Measurements from ENCODE around the gene SPA17. TPM values are rescaled to one million over a fixed set of nuclear protein-coding genes. Genes with fewer than 3 reads are reported as not detected.
A peak's percentile ranks its signal among the peaks of the same experiment; 100 is the strongest.

Gene SPA17
- total RNA-seq, 4 donors from 2014 or later = 0.38 to 2.0 (median 0.44) TPM; not detected in 1

DNA sequence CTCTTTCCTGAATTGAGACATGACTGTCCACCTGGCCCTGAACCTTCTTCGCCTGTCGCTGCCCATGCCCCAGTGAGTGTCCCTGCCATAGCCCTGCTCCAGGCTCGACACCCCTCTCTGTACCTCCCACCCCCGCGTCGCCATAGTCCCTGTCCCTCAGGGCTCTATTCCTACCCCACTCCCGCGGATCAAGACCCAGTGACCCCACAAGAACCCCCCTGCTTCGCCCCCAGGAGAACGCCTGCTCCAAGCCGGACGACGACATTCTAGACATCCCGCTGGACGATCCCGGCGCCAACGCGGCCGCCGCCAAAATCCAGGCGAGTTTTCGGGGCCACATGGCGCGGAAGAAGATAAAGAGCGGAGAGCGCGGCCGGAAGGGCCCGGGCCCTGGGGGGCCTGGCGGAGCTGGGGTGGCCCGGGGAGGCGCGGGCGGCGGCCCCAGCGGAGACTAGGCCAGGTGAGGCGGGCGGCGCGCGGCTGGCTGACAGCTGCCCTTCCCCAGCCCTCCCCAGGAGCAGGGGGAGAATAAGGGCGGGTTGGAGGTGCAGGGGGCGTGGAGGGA, 71.6 kb downstream of the SPA17 start:
- Histone ChIP-seq H3K36me3 (no peaks in the 10 kb centered on the region), H3K9me3 (no peaks in the 10 kb centered on the region), H3K4me3 (peak overlapping the region in 1 of 4 donors; percentile 73), H3K4me1 (peaks cover 0 to 15% of the 10 kb centered on the region in 2 donors), H3K27me3 (peaks cover 32 to 72% (median 65%) of the 10 kb centered on the region in 3 donors), H3K27ac (no peak overlapping the region)
- DNase-seq = no peak
- TF ChIP-seq, protein P1, sequence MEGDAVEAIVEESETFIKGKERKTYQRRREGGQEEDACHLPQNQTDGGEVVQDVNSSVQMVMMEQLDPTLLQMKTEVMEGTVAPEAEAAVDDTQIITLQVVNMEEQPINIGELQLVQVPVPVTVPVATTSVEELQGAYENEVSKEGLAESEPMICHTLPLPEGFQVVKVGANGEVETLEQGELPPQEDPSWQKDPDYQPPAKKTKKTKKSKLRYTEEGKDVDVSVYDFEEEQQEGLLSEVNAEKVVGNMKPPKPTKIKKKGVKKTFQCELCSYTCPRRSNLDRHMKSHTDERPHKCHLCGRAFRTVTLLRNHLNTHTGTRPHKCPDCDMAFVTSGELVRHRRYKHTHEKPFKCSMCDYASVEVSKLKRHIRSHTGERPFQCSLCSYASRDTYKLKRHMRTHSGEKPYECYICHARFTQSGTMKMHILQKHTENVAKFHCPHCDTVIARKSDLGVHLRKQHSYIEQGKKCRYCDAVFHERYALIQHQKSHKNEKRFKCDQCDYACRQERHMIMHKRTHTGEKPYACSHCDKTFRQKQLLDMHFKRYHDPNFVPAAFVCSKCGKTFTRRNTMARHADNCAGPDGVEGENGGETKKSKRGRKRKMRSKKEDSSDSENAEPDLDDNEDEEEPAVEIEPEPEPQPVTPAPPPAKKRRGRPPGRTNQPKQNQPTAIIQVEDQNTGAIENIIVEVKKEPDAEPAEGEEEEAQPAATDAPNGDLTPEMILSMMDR (IDR thresholded peaks at IDR 0.05 in 4 of 5, conservative IDR thresholded peaks at IDR 0.05 in 1 of 5) = no peak
- TF ChIP-seq POLR2A (IDR thresholded peaks at IDR 0.05) = no peak
- intact Hi-C loops (cut with DNase I; ENCODE audit: low total_unique reads) (loop anchor here (5.0 kb wide), 1 partner anchor 73 kb away; the partner anchor contains the start of genes SIAE and SPA17), in situ Hi-C loops (cut with MboI; ENCODE audit: low sequenced_read_pairs in 4 of 4) (no loop called here)
- no peak for ATAC-seq

DNA sequence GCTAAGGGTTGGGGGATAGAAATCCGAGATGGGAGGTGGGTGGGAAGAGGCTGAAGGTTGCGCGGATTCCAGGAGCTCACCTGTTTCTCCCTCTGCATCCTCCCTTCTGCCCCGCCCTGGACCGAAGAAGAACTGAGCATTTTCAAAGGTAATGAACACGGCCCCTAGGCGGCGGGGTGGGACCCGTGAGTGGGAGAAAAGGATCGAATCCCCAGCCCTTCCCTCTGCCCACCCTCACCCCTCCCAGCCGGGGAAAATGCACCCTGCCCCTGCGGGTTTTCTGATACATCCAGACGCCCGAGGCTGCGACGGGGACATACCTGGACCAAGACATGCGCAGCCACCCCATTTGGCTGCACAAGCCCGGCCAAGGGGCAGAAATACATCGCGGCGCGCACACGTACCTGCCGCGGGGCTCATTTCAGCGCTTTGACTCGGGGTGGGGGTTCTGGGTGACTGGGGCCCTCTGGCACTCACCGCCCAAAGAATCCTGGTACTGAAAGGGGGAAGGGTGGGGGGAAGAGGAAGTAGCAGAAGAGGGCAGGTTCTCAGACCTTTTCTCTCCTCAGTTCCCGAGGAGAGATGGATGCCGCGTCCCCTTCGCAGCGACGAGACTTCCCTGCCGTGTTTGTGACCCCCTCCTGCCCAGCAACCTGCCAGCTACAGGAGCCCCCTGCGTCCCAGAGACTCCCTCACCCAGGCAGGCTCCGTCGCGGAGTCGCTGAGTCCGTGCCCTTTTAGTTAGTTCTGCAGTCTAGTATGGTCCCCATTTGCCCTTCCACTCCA, 72.3 kb downstream of the SPA17 start:
- H3K4me3 ChIP-seq = peak overlapping the region; percentile 53 to 73 (median 65)
- in situ Hi-C loops (cut with MboI; ENCODE audit: low sequenced_read_pairs in 4 of 4) = no loop called here
- intact Hi-C loops (cut with DNase I; ENCODE audit: low total_unique reads) = loop anchor here (2.0 to 5.0 kb wide), 2 partner anchors 17 to 74 kb away; partner anchors contain the start of genes ESAM, SIAE and SPA17
- TF ChIP-seq, protein P1 (IDR thresholded peaks at IDR 0.05 in 4 of 5, conservative IDR thresholded peaks at IDR 0.05 in 1 of 5) = no peak
- no peak for TF ChIP-seq POLR2A (IDR thresholded peaks at IDR 0.05)
- peak overlapping the region; percentile 25 to 70 (median 64) for H3K27ac ChIP-seq
- peaks cover 34 to 72% (median 61%) of the 10 kb centered on the region in 3 donors for H3K27me3 ChIP-seq
- ATAC-seq = no peak
- H3K9me3 ChIP-seq = no peaks in the 10 kb centered on the region
- no peak for DNase-seq
- no peaks in the 10 kb centered on the region for H3K36me3 ChIP-seq
- H3K4me1 ChIP-seq = peaks cover 0 to 12% of the 10 kb centered on the region in 2 donors

DNA sequence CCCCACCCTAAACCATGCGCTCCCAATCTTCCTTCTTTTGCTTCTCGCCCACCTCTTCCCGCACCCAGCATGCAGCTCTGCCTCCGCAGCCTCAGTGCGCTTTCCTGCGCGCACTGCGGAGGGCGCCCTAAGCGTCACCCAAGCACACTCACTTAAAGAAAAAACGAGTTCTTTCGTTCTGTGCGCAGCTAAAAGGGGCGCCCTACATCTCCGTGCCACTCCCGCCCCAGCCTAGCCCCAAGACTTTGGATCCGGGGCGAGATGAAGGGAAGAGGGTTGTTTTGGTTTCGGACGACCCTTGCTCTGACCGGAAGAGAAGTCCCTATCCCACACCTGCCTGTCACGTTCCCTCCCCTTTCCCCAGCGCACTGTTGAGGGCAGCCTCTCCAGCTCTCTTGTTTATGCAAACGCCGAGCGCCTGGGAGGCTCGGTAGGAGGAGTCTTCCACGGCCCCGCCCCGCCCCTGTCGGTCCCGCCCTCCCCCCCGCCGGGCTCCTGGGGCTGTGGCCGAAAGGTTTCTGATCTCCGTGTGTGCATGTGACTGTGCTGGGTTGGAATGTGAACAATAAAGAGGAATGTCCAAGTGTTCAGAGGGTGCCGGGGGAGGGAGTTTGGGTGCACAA, 73.0 kb downstream of the SPA17 start:
- Histone ChIP-seq H3K4me1 (peaks cover 0 to 12% of the 10 kb centered on the region in 2 donors), H3K27me3 (peaks cover 34 to 72% (median 61%) of the 10 kb centered on the region in 3 donors), H3K9me3 (no peaks in the 10 kb centered on the region), H3K27ac (peak overlapping the region; percentile 25 to 70 (median 64)), H3K36me3 (no peaks in the 10 kb centered on the region), H3K4me3 (peak overlapping the region; percentile 53 to 73 (median 65))
- in situ Hi-C loops (cut with MboI; ENCODE audit: low sequenced_read_pairs in 4 of 4) = no loop called here
- TF ChIP-seq POLR2A (IDR thresholded peaks at IDR 0.05) = peak; percentile 26 to 61
- TF ChIP-seq, protein P1 (IDR thresholded peaks at IDR 0.05 in 4 of 5, conservative IDR thresholded peaks at IDR 0.05 in 1 of 5) = peak in 3 of 5 experiments; percentile 25 to 56 (median 30)
- intact Hi-C loops (cut with DNase I; ENCODE audit: low total_unique reads) = loop anchor here (2.0 to 5.0 kb wide), 2 partner anchors 16 to 74 kb away; partner anchors contain the start of genes ESAM, SIAE and SPA17
- DNase-seq (peak in 1 of 2 donors; percentile 58), ATAC-seq (peak; percentile 78 to 83)

Other genes starting within 250 kb of the SPA17 start
- not detected for gene OR8B4, start 249.0 kb upstream of the SPA17 start, total RNA-seq
- gene OR8B8, start 228.2 kb upstream of the SPA17 start, total RNA-seq = not detected
- gene OR8B12, start 130.2 kb upstream of the SPA17 start, total RNA-seq = not detected
- not detected for gene OR8A1, start 103.9 kb upstream of the SPA17 start, total RNA-seq
- gene PANX3, start 62.5 kb upstream of the SPA17 start, total RNA-seq = not detected
- gene TBRG1, start 51.0 kb upstream of the SPA17 start, total RNA-seq = 10 to 100 TPM; 20.8 to 42.3 (median 25.6) TPM
- 10 to 100 TPM in 2 of 4 donors, 1 to 10 TPM in 2; 8.2 to 12.7 (median 10.1) TPM for gene SIAE, start 165 bp upstream of the SPA17 start, total RNA-seq
- gene NRGN, start 66.0 kb downstream of the SPA17 start, total RNA-seq = under 1 TPM in 2 of 4 donors, not detected in 2; 0.51 to 0.52 TPM
- under 1 TPM in 2 of 4 donors, not detected in 2; 0.29 to 0.46 TPM for gene VSIG2, start 78.4 kb downstream of the SPA17 start, total RNA-seq
- 10 to 100 TPM; 20.0 to 30.1 (median 27.5) TPM for gene ESAM, start 88.4 kb downstream of the SPA17 start, total RNA-seq
- 1 to 10 TPM; 3.3 to 5.1 (median 3.8) TPM for gene MSANTD2, start 126.5 kb downstream of the SPA17 start, total RNA-seq
- gene ROBO3, start 191.5 kb downstream of the SPA17 start, total RNA-seq = 1 to 10 TPM in 2 of 4 donors, under 1 TPM in 2; 0.35 to 3.7 (median 1.3) TPM
- 10 to 100 TPM in 3 of 4 donors, 1 to 10 TPM in 1; 7.6 to 18.7 (median 14.7) TPM for gene ROBO4, start 224.0 kb downstream of the SPA17 start, total RNA-seq
- not detected for gene HEPN1, start 245.3 kb downstream of the SPA17 start, total RNA-seq

Measured in gastrocnemius medialis (tissue), 4 donors.